ENCODE data around the gene MSX2.

Gene MSX2

GRCh38 chr5:174765540-174765939, 41.2 kb downstream of the MSX2 start:
- in situ Hi-C loops (cut with MboI; ENCODE audit: low sequenced_read_pairs): no loop called here

DNA sequence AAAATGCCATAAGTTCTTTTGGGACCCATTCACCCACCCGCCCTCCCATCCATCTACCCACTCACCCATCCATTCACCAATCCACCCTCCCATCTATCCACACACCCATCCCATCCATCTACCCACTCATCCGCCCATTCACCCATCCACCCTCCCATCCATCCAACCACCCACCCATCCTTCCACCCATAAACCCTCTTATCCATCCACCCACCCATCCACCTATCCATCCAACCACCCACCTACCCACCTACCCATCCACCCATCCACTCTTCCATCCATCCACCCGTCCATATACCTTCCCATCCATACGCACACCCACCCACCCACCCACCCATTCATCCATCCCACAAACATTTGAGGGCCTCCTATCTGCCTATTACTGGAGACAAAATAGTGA, 43.3 kb downstream of the MSX2 start:
- in situ Hi-C loops (cut with MboI; ENCODE audit: low sequenced_read_pairs): no loop called here

- in situ Hi-C loops (cut with MboI; ENCODE audit: low sequenced_read_pairs): no loop called here
Measured at GRCh38 chr5:174769005-174769404, 44.6 kb downstream of the MSX2 start.

- in situ Hi-C loops (cut with MboI; ENCODE audit: low sequenced_read_pairs): no loop called here
Measured at GRCh38 chr5:174773371-174773770, 49.0 kb downstream of the MSX2 start.

DNA sequence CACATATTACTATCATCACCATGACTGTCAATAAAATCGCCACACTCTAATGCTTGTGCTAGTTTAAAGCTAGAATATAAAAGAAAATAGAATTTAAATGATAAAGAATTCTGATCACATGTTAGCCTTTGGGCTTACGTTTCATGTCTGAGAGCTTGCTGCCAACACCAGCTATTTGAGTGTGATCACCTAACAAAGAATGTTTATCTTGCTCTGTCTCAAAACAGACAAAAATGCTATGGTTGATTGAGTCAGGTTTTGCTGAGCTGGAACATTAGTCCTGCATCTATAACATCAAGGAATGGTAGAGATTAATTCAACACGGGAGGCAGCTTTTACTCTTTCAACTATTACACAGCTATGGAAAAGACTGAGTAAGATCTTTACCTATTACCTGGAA, 50.7 kb downstream of the MSX2 start:
- in situ Hi-C loops (cut with MboI; ENCODE audit: low sequenced_read_pairs): no loop called here

- in situ Hi-C loops (cut with MboI; ENCODE audit: low sequenced_read_pairs): no loop called here
Measured at GRCh38 chr5:174777111-174777510, 52.7 kb downstream of the MSX2 start.

DNA sequence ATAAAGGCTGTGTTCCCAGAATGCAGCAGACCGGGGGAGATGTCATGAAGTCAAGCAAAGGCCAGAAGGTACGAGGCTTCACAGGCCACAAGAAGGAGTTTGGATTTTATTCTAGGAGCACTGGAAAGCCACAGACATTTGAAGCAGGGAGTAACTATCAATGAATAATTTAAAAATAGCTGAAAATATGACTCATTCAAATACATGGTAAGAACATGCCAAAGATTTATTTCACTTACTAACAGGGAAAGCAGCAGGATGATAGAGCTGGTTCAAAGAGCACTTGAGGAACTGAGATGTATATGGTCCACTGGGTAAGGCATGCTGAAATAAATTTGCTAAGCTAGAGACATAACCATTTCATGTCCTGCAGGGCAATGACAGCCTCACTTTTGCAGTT, 53.2 kb downstream of the MSX2 start:
- in situ Hi-C loops (cut with MboI; ENCODE audit: low sequenced_read_pairs): no loop called here

Measured in HL-60/S4 (cell line).